Body of pancreas (tissue), 4 donors: Measurements from ENCODE around the gene P2RX3.

Experiments
- POLR2A ChIP-seq, 3 donors: fragments of 450-650 bp; IDR thresholded peaks; one replicate each; pipeline ENCODE4 v1.6.1; 2016; ENCODE audit warnings: antibody characterized with exemption in 3 of 3, mild to moderate bottlenecking in 2 of 3
- TF ChIP-seq, protein P1 (sequence below), 7 experiments: fragments of 450-650 bp in 4 of 7; fragments of 200-600 bp in 3 of 7; sonication (generic) in 3 of 7; IDR thresholded peaks; one replicate each; pipeline ENCODE4 v1.5.1; 2016 to 2019; ENCODE audit warnings: antibody characterized with exemption in 7 of 7

- TF ChIP-seq, protein P1, sequence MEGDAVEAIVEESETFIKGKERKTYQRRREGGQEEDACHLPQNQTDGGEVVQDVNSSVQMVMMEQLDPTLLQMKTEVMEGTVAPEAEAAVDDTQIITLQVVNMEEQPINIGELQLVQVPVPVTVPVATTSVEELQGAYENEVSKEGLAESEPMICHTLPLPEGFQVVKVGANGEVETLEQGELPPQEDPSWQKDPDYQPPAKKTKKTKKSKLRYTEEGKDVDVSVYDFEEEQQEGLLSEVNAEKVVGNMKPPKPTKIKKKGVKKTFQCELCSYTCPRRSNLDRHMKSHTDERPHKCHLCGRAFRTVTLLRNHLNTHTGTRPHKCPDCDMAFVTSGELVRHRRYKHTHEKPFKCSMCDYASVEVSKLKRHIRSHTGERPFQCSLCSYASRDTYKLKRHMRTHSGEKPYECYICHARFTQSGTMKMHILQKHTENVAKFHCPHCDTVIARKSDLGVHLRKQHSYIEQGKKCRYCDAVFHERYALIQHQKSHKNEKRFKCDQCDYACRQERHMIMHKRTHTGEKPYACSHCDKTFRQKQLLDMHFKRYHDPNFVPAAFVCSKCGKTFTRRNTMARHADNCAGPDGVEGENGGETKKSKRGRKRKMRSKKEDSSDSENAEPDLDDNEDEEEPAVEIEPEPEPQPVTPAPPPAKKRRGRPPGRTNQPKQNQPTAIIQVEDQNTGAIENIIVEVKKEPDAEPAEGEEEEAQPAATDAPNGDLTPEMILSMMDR (IDR thresholded peaks at IDR 0.05) = no peak
- TF ChIP-seq POLR2A (IDR thresholded peaks at IDR 0.05) = no peak
These were observed 10.4 kb upstream of the P2RX3 start for GRCh38 chr11:57327721-57328120.
